Measurements from ENCODE around the gene POLR3E. TPM values are rescaled to one million over a fixed set of nuclear protein-coding genes. Genes with fewer than 3 reads are reported as not detected.

The POLR3E gene
- total and polyA plus RNA-seq, 4 donors = 16.0 to 42.9 (median 18.3) TPM

GRCh38 chr16:22369221-22369811 lies 72.1 kb downstream of the POLR3E start:
- DNase-seq (ENCODE audit: low spot score) = no peak
- TF ChIP-seq, protein P1, sequence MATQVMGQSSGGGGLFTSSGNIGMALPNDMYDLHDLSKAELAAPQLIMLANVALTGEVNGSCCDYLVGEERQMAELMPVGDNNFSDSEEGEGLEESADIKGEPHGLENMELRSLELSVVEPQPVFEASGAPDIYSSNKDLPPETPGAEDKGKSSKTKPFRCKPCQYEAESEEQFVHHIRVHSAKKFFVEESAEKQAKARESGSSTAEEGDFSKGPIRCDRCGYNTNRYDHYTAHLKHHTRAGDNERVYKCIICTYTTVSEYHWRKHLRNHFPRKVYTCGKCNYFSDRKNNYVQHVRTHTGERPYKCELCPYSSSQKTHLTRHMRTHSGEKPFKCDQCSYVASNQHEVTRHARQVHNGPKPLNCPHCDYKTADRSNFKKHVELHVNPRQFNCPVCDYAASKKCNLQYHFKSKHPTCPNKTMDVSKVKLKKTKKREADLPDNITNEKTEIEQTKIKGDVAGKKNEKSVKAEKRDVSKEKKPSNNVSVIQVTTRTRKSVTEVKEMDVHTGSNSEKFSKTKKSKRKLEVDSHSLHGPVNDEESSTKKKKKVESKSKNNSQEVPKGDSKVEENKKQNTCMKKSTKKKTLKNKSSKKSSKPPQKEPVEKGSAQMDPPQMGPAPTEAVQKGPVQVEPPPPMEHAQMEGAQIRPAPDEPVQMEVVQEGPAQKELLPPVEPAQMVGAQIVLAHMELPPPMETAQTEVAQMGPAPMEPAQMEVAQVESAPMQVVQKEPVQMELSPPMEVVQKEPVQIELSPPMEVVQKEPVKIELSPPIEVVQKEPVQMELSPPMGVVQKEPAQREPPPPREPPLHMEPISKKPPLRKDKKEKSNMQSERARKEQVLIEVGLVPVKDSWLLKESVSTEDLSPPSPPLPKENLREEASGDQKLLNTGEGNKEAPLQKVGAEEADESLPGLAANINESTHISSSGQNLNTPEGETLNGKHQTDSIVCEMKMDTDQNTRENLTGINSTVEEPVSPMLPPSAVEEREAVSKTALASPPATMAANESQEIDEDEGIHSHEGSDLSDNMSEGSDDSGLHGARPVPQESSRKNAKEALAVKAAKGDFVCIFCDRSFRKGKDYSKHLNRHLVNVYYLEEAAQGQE (IDR thresholded peaks at IDR 0.05) = peak; percentile 89
- TF ChIP-seq HNF4A (conservative IDR thresholded peaks at IDR 0.05) = peak; percentile 13 to 56
- TF ChIP-seq, protein P2, sequence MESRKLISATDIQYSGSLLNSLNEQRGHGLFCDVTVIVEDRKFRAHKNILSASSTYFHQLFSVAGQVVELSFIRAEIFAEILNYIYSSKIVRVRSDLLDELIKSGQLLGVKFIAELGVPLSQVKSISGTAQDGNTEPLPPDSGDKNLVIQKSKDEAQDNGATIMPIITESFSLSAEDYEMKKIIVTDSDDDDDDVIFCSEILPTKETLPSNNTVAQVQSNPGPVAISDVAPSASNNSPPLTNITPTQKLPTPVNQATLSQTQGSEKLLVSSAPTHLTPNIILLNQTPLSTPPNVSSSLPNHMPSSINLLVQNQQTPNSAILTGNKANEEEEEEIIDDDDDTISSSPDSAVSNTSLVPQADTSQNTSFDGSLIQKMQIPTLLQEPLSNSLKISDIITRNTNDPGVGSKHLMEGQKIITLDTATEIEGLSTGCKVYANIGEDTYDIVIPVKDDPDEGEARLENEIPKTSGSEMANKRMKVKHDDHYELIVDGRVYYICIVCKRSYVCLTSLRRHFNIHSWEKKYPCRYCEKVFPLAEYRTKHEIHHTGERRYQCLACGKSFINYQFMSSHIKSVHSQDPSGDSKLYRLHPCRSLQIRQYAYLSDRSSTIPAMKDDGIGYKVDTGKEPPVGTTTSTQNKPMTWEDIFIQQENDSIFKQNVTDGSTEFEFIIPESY (IDR thresholded peaks at IDR 0.05) = no peak
- TF ChIP-seq JUND (IDR thresholded peaks at IDR 0.05) = peak in 1 of 2 donors; percentile 52
- peak; percentile 82 to 86 for TF ChIP-seq GABPA (IDR thresholded peaks at IDR 0.05 in 1 of 2, conservative IDR thresholded peaks at IDR 0.05 in 1 of 2)
- TF ChIP-seq YY1 (IDR thresholded peaks at IDR 0.05) = no peak
- Histone ChIP-seq H3K36me3 (ENCODE audit: control insufficient read depth in 4 of 4, insufficient read depth in 3 of 4, low read depth in 1 of 4, low read length in 3 of 4) (peaks cover 0 to 4% (median 2%) of the 10 kb centered on the region in 4 donors), H3K27ac (ENCODE audit: low read depth in 1 of 2, low read length in 2 of 2) (peak overlapping the region; percentile 25 to 61), H3K9me3 (ENCODE audit: control insufficient read depth in 4 of 4, low read length in 3 of 4) (no peaks in the 10 kb centered on the region), H3K4me1 (ENCODE audit: control insufficient read depth in 4 of 4, insufficient read depth in 4 of 4, low read length in 3 of 4) (peaks cover 5 to 36% (median 13%) of the 10 kb centered on the region in 4 donors), H3K27me3 (ENCODE audit: control insufficient read depth in 4 of 4, insufficient read depth in 4 of 4, low read length in 3 of 4) (no peaks in the 10 kb centered on the region), H3K4me3 (ENCODE audit: low read depth in 1 of 3, low read length in 3 of 3) (no peak overlapping the region), H3K9ac (ENCODE audit: low read depth in 1 of 2, low read length in 2 of 2) (no peak overlapping the region)
- 53% methylated on average over 3 of the region's 3 CpGs for WGBS

- DNase-seq (ENCODE audit: low spot score) = no peak
- Histone ChIP-seq H3K27me3 (ENCODE audit: control insufficient read depth in 4 of 4, insufficient read depth in 4 of 4, low read length in 3 of 4) (no peaks in the 10 kb centered on the region), H3K9ac (ENCODE audit: low read depth in 1 of 2, low read length in 2 of 2) (no peak overlapping the region), H3K9me3 (ENCODE audit: control insufficient read depth in 4 of 4, low read length in 3 of 4) (no peaks in the 10 kb centered on the region), H3K4me1 (ENCODE audit: control insufficient read depth in 4 of 4, insufficient read depth in 4 of 4, low read length in 3 of 4) (peaks cover 5 to 41% (median 16%) of the 10 kb centered on the region in 4 donors), H3K27ac (ENCODE audit: low read depth in 1 of 2, low read length in 2 of 2) (peak overlapping the region; percentile 29 to 61), H3K36me3 (ENCODE audit: control insufficient read depth in 4 of 4, insufficient read depth in 3 of 4, low read depth in 1 of 4, low read length in 3 of 4) (no peaks in the 10 kb centered on the region), H3K4me3 (ENCODE audit: low read depth in 1 of 3, low read length in 3 of 3) (no peak overlapping the region)
- TF ChIP-seq NR2F2 (IDR thresholded peaks at IDR 0.05) = no peak
- no peak for TF ChIP-seq JUND (IDR thresholded peaks at IDR 0.05)
- TF ChIP-seq, protein P1 (IDR thresholded peaks at IDR 0.05) = no peak
- TF ChIP-seq HNF4A (conservative IDR thresholded peaks at IDR 0.05) = no peak
- no peak for TF ChIP-seq FOXA1 (IDR thresholded peaks at IDR 0.05)
- no peak for TF ChIP-seq YY1 (IDR thresholded peaks at IDR 0.05)
- no peak for TF ChIP-seq RAD21 (IDR thresholded peaks at IDR 0.05)
- TF ChIP-seq EGR1 (IDR thresholded peaks at IDR 0.05; ENCODE audit: low read depth in 2 of 2) = no peak
- no peak for TF ChIP-seq GABPA (IDR thresholded peaks at IDR 0.05 in 1 of 2, conservative IDR thresholded peaks at IDR 0.05 in 1 of 2)
- TF ChIP-seq, protein P3, sequence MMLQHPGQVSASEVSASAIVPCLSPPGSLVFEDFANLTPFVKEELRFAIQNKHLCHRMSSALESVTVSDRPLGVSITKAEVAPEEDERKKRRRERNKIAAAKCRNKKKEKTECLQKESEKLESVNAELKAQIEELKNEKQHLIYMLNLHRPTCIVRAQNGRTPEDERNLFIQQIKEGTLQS (IDR thresholded peaks at IDR 0.05) = no peak
- TF ChIP-seq RXRA (IDR thresholded peaks at IDR 0.05) = no peak
- TF ChIP-seq, protein P4, sequence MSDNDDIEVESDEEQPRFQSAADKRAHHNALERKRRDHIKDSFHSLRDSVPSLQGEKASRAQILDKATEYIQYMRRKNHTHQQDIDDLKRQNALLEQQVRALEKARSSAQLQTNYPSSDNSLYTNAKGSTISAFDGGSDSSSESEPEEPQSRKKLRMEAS (IDR thresholded peaks at IDR 0.05) = no peak
- TF ChIP-seq SP1 (IDR thresholded peaks at IDR 0.05) = no peak
- 82% methylated on average over 2 of the region's 2 CpGs for WGBS
Observed at GRCh38 chr16:22370038-22370820, 73.0 kb downstream of the POLR3E start.
